PC-9 (cell line): ENCODE measurements around the gene NAA10.

ENCODE experiments used
- EZH2 ChIP-seq: fragments of 200-600 bp; sonication (generic); IDR thresholded peaks from 2 replicates; pipeline ENCODE4 v1.8.0; 2017; ENCODE audit warnings: antibody characterized with exemption, low read depth
- TF ChIP-seq, protein P1 (sequence below): fragments of 200-600 bp; sonication (generic); conservative IDR thresholded peaks from 2 replicates; pipeline ENCODE4 v1.6.1; 2017; ENCODE audit warnings: mixed run types, antibody characterized with exemption, mild to moderate bottlenecking, moderate library complexity

DNA sequence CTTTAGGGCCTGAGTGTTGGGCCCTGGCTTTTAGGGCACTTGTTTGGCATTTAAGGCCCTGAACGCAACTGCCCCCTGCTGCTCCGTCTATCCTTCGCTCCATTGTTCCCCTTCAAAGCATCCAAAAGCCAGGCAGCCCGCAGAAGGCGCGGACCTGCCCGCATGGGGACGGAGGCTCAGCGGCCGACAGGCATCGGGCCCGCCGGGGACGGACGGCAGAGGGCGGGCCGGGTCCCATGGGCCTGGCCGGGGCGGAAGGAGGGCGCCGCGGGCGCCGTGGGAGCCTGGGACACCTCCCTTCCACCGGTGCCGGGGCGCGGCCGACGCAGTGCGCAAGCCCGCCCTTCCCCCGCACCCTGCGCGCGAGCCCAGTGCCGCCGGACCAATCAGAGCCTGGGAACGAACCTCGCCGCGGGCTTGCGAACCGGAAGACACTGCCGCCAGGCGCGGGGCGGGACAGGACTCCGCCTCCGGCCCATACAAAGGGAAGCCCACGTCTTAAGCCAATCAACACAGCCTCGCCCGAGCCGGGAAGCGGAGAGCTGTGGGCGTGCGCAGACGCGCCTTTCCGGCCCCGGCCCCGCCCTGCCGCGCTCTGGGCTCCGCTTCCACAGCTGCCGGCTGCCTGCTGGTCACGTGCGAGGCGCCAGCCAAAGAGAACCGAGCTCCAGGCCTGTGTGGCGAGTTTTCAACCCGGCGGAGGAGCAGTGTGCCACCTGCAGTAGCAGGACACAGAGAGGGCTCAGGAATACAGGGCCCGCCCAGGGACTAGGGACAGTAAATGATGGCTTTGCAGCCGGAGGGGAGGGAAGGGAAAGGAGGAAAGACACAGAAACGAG, 6.7 kb downstream of the NAA10 start:
- TF ChIP-seq EZH2 = no peak
- TF ChIP-seq, protein P1, sequence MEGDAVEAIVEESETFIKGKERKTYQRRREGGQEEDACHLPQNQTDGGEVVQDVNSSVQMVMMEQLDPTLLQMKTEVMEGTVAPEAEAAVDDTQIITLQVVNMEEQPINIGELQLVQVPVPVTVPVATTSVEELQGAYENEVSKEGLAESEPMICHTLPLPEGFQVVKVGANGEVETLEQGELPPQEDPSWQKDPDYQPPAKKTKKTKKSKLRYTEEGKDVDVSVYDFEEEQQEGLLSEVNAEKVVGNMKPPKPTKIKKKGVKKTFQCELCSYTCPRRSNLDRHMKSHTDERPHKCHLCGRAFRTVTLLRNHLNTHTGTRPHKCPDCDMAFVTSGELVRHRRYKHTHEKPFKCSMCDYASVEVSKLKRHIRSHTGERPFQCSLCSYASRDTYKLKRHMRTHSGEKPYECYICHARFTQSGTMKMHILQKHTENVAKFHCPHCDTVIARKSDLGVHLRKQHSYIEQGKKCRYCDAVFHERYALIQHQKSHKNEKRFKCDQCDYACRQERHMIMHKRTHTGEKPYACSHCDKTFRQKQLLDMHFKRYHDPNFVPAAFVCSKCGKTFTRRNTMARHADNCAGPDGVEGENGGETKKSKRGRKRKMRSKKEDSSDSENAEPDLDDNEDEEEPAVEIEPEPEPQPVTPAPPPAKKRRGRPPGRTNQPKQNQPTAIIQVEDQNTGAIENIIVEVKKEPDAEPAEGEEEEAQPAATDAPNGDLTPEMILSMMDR = no peak; the same call in 1 of the 2 replicates
